T-helper 2 cell (primary cell): ENCODE measurements around the gene BLOC1S5.
A peak's percentile ranks its signal among the peaks of the same experiment; 100 is the strongest.
"Not testable (repeated sequence)": the region's sequence is repeated elsewhere in the genome, so short reads cannot be mapped to it uniquely, and the experiment has no call there.

Source experiments
- DNase-seq, 5 experiments: peaks; one replicate each; pipeline versions ENCODE4 v3.0.0 to v3.0.0-alpha.2; 2012 to 2022

Gene BLOC1S5

GRCh38 chr6:8080362-8081151 is 16.4 kb upstream of the BLOC1S5 start:
- DNase-seq: no peak

- DNase-seq: no peak
Observed at GRCh38 chr6:8079126-8079525, 14.9 kb upstream of the BLOC1S5 start.

- DNase-seq: no peak
Observed at GRCh38 chr6:8077991-8078390, 13.8 kb upstream of the BLOC1S5 start.

- no peak for DNase-seq
Observed at GRCh38 chr6:8075704-8076103, 11.5 kb upstream of the BLOC1S5 start.

- DNase-seq: no peak
Observed at GRCh38 chr6:8075185-8075584, 11.0 kb upstream of the BLOC1S5 start.

GRCh38 chr6:8074213-8074612 is 10.0 kb upstream of the BLOC1S5 start:
- no peak for DNase-seq

- no peak for DNase-seq
Observed at GRCh38 chr6:8073758-8074157, 9.6 kb upstream of the BLOC1S5 start.

GRCh38 chr6:8070718-8071117 is 6.5 kb upstream of the BLOC1S5 start:
- DNase-seq: no peak

GRCh38 chr6:8069631-8070284 is 5.6 kb upstream of the BLOC1S5 start:
- DNase-seq: no peak

- no peak for DNase-seq
Observed at GRCh38 chr6:8069151-8069550, 5.0 kb upstream of the BLOC1S5 start.

- peak in 1 of 5 experiments; percentile 65 for DNase-seq
Observed at GRCh38 chr6:8066108-8066507, 1.9 kb upstream of the BLOC1S5 start.

GRCh38 chr6:8065519-8065911 is 1.3 kb upstream of the BLOC1S5 start:
- peak in 1 of 5 experiments; percentile 72 for DNase-seq

- DNase-seq: no peak
Observed at GRCh38 chr6:8064638-8065518, 689 bp upstream of the BLOC1S5 start.

- DNase-seq: no peak
Observed at GRCh38 chr6:8061736-8062135, 2.5 kb downstream of the BLOC1S5 start.

GRCh38 chr6:8060346-8060745 is 3.8 kb downstream of the BLOC1S5 start:
- no peak for DNase-seq

GRCh38 chr6:8059129-8059528 is 5.1 kb downstream of the BLOC1S5 start:
- peak in 1 of 5 experiments; percentile 27 for DNase-seq

GRCh38 chr6:8057793-8058192 is 6.4 kb downstream of the BLOC1S5 start:
- no peak for DNase-seq

GRCh38 chr6:8057263-8057662 is 6.9 kb downstream of the BLOC1S5 start:
- no peak for DNase-seq

GRCh38 chr6:8054276-8054675 is 9.9 kb downstream of the BLOC1S5 start:
- no peak for DNase-seq

- no peak for DNase-seq
Observed at GRCh38 chr6:8047541-8048292, 16.5 kb downstream of the BLOC1S5 start.

- not testable (repeated sequence) for DNase-seq
Observed at GRCh38 chr6:8045769-8046168, 18.4 kb downstream of the BLOC1S5 start.

- no peak for DNase-seq
Observed at GRCh38 chr6:8043221-8043620, 21.0 kb downstream of the BLOC1S5 start.
